HCT116 (cell line): Measurements from ENCODE around the gene LRRTM4.

Experiments
- CEBPB ChIP-seq: IDR thresholded peaks from 2 replicates; pipeline ENCODE4 v1.6.1; 2012; ENCODE audit warnings: low read depth
- EZH2phosphoT487 ChIP-seq: fragments of 200-600 bp; IDR thresholded peaks from 2 replicates; pipeline ENCODE4 v1.6.1; 2018; ENCODE audit warnings: antibody characterized with exemption, borderline replicate concordance
- POLR2A ChIP-seq: IDR thresholded peaks from 2 replicates; pipeline ENCODE4 v1.7.0; 2011; ENCODE audit warnings: borderline replicate concordance; ENCODE audit not compliant: insufficient read depth, insufficient read length; ENCODE audit errors: extremely low read depth
- POLR2AphosphoS5 ChIP-seq: IDR thresholded peaks from 2 replicates; pipeline ENCODE4 v1.6.1; 2011; ENCODE audit warnings: mild to moderate bottlenecking, low read depth, low read length, moderate library complexity
- RAD21 ChIP-seq: IDR thresholded peaks from 2 replicates; pipeline ENCODE4 v1.6.1; 2012; ENCODE audit warnings: low read depth, mild to moderate bottlenecking
- YY1 ChIP-seq: IDR thresholded peaks from 2 replicates; pipeline ENCODE4 v1.6.1; 2011; ENCODE audit warnings: low read length, low read depth, moderate library complexity, mild to moderate bottlenecking; ENCODE audit not compliant: insufficient replicate concordance; ENCODE audit errors: extremely low read depth
- TF ChIP-seq, protein P1 (sequence below), 3 experiments: fragments of 200-600 bp in 1 of 3; sonication (generic) in 1 of 3; IDR thresholded peaks in 2 of 3; conservative IDR thresholded peaks in 1 of 3; 2 replicates each; pipeline ENCODE4 v1.5.1; 2012 to 2017; ENCODE audit warnings: low read depth in 2 of 3, low read length in 2 of 3, antibody characterized with exemption in 1 of 3, borderline replicate concordance in 1 of 3, control low read depth in 1 of 3, mild to moderate bottlenecking in 1 of 3, mixed read lengths in 1 of 3, mixed run types in 1 of 3, moderate library complexity in 1 of 3; ENCODE audit not compliant: insufficient read depth in 1 of 3
- TF ChIP-seq, protein P2 (sequence below): IDR thresholded peaks from 2 replicates; pipeline ENCODE4 v1.6.1; 2012
- TF ChIP-seq, protein P3 (sequence below): IDR thresholded peaks from 2 replicates; pipeline ENCODE4 v1.6.1; 2011; ENCODE audit warnings: mild to moderate bottlenecking, low read length, moderate library complexity; ENCODE audit not compliant: insufficient replicate concordance; ENCODE audit errors: extremely low read depth

DNA sequence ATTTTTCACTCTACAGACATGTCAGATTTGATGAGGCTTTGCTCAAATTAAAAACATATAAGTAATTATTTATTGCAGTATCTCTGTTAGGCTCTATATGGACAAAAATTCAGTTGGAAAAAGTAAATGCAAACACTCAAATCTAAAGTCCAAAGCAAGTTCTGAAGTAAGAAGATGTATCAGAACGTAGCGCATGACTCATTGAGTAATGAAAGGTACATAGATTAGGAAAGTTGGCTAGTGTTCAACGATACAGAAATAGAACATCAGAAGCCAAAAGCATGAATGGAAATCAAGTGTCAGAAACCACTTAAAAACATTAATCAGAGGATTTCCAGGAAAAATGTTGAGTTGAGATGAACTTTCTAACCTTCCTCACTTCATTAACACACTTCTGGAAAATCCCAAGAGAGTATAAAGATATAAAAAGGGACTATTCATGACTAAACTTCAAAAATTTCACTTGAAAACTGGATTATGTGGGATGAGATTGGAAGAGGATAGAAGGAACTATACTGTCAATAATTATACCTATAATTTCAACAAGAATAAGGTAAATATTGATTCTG lies 494.1 kb downstream of the LRRTM4 start:
- TF ChIP-seq, protein P1, sequence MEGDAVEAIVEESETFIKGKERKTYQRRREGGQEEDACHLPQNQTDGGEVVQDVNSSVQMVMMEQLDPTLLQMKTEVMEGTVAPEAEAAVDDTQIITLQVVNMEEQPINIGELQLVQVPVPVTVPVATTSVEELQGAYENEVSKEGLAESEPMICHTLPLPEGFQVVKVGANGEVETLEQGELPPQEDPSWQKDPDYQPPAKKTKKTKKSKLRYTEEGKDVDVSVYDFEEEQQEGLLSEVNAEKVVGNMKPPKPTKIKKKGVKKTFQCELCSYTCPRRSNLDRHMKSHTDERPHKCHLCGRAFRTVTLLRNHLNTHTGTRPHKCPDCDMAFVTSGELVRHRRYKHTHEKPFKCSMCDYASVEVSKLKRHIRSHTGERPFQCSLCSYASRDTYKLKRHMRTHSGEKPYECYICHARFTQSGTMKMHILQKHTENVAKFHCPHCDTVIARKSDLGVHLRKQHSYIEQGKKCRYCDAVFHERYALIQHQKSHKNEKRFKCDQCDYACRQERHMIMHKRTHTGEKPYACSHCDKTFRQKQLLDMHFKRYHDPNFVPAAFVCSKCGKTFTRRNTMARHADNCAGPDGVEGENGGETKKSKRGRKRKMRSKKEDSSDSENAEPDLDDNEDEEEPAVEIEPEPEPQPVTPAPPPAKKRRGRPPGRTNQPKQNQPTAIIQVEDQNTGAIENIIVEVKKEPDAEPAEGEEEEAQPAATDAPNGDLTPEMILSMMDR (IDR thresholded peaks at IDR 0.05 in 2 of 3, conservative IDR thresholded peaks at IDR 0.05 in 1 of 3; ENCODE audit: borderline replicate concordance in 1 of 3, insufficient read depth in 1 of 3, low read depth in 2 of 3, low read length in 2 of 3) = no peak
- TF ChIP-seq, protein P2, sequence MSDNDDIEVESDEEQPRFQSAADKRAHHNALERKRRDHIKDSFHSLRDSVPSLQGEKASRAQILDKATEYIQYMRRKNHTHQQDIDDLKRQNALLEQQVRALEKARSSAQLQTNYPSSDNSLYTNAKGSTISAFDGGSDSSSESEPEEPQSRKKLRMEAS = no peak
- TF ChIP-seq, protein P3, sequence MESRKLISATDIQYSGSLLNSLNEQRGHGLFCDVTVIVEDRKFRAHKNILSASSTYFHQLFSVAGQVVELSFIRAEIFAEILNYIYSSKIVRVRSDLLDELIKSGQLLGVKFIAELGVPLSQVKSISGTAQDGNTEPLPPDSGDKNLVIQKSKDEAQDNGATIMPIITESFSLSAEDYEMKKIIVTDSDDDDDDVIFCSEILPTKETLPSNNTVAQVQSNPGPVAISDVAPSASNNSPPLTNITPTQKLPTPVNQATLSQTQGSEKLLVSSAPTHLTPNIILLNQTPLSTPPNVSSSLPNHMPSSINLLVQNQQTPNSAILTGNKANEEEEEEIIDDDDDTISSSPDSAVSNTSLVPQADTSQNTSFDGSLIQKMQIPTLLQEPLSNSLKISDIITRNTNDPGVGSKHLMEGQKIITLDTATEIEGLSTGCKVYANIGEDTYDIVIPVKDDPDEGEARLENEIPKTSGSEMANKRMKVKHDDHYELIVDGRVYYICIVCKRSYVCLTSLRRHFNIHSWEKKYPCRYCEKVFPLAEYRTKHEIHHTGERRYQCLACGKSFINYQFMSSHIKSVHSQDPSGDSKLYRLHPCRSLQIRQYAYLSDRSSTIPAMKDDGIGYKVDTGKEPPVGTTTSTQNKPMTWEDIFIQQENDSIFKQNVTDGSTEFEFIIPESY = no peak
- TF ChIP-seq CEBPB (no peak), EZH2phosphoT487 (no peak), YY1 (no peak), POLR2A (no peak), POLR2AphosphoS5 (no peak), RAD21 (no peak)
